Measurements from ENCODE around the gene SLC9A5. TPM values are rescaled to one million over a fixed set of nuclear protein-coding genes. Genes with fewer than 3 reads are reported as not detected.

SLC9A5 gene
- total RNA-seq, 1 donor from 2014 or later: 13.5 TPM

DNA sequence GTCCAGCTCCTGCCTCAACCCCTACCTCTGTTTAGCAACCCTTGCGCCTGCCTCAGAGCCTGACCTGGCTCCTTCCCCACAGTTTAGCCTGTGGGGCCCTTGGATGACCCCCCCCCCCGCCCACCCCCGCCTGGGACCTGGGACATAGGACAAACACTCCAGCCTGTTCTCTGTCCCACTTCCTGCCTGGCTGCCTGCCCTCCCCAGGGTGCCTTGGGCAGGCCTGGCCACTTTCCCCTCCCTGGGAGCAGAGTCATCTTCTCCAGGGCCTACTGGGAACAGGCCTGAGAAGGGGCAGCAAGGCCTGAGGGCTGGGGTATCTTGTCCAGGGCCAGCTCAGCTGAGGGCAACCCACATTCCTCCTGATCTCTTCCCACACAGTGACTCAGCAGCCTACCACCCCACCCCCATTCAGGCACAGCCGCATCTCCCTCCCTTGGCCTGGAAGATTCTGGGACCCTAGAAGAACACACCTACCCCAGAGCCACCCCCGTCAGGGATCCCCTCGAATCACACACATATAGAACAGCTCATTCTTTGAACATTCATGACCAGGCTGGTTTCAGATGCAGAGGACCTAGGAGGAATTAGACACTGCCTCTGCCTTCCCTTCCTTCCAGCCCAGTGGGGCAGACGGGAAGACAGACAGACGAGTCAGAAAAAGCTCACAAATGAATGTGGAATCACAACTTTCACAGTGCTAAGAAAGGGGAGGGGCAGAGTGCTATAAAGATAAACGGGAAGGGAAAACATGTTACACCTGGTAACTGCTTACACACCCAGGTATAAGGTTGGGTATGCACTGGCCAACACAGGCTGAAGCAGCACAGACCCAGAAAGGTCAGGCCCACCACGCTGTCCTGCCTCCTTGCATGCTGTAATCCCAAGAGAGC is 7.5 kb upstream of the SLC9A5 start:
- Histone ChIP-seq H3K4me1 (peaks cover 18 to 32% of the 10 kb centered on the region in 2 donors), H3K9me3 (no peaks in the 10 kb centered on the region), H3K27ac (peak overlapping the region; percentile 87), H3K36me3 (peaks cover 24 to 28% of the 10 kb centered on the region in 2 donors), H3K4me3 (no peak overlapping the region), H3K27me3 (no peaks in the 10 kb centered on the region)
- peak in 1 of 2 donors; percentile 83 for DNase-seq (ENCODE audit: low spot score in 2 of 2)
- intact Hi-C loops (cut with DNase I): loop anchor here (10.0 kb wide), 3 partner anchors 424 to 604 kb away; partner anchors contain the start of genes ACD, C16orf86, CENPT and ENKD1
- TF ChIP-seq, protein P1, sequence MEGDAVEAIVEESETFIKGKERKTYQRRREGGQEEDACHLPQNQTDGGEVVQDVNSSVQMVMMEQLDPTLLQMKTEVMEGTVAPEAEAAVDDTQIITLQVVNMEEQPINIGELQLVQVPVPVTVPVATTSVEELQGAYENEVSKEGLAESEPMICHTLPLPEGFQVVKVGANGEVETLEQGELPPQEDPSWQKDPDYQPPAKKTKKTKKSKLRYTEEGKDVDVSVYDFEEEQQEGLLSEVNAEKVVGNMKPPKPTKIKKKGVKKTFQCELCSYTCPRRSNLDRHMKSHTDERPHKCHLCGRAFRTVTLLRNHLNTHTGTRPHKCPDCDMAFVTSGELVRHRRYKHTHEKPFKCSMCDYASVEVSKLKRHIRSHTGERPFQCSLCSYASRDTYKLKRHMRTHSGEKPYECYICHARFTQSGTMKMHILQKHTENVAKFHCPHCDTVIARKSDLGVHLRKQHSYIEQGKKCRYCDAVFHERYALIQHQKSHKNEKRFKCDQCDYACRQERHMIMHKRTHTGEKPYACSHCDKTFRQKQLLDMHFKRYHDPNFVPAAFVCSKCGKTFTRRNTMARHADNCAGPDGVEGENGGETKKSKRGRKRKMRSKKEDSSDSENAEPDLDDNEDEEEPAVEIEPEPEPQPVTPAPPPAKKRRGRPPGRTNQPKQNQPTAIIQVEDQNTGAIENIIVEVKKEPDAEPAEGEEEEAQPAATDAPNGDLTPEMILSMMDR (IDR thresholded peaks at IDR 0.05): no peak

DNA sequence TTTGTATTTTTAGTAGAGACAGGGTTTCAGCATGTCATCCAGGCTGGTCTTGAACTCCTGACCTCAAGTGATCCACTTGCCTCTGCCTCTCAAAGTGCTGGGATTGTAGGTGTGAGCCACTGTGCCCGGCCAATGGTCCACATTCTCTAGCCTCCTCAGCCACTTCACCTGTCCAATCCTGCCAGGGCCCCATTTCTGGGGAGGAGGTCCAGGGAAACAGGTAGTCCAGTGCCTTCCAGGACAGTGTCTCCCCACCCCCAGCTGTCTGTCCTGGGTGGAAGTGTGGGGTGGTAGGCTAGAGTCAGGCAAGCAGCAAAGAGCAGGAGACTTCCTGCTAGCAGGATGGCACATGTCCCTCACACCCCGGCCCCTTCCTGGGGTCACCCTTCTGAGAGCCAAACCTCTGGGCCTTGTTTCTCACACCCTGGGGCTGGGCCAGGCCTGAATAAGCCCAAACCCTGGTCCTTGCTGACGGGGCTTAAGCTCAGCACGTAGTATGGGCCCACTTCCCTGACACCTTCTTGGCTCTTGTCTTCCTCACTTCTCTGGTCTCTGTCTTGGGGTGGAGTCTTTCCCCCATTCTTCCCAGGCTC is 6.5 kb upstream of the SLC9A5 start:
- no peaks in the 10 kb centered on the region for H3K9me3 ChIP-seq
- no peak for DNase-seq (ENCODE audit: low spot score in 2 of 2)
- H3K4me3 ChIP-seq: no peak overlapping the region
- H3K36me3 ChIP-seq: peaks cover 14 to 19% of the 10 kb centered on the region in 2 donors
- H3K4me1 ChIP-seq: peaks cover 18 to 32% of the 10 kb centered on the region in 2 donors
- H3K27ac ChIP-seq: peak overlapping the region; percentile 87
- no peaks in the 10 kb centered on the region for H3K27me3 ChIP-seq
- intact Hi-C loops (cut with DNase I): loop anchor here (10.0 kb wide), 3 partner anchors 423 to 603 kb away; partner anchors contain the start of genes ACD, C16orf86, CENPT and ENKD1
- TF ChIP-seq, protein P1 (IDR thresholded peaks at IDR 0.05): no peak

DNA sequence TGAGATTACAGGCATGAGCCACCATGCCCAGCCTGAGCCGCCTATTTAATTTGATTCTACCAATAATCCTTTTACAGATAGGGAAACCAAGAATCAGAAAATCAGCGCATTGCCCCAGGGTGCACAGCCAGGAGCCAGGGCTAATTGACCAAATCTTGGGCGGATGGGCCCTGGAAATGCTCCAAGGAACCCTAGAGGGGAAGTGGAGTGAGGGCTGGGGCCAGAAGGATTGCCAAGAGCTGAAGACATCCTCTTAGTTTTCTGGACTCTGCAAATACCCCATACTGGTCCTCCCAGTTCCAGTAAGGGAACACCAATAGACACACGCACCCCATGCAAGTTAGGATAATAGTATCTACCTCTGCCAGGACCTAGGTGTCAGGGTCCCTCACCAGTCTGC is 5.3 kb upstream of the SLC9A5 start:
- H3K27ac ChIP-seq: peak overlapping the region; percentile 82 to 89
- peaks cover 4 to 10% of the 10 kb centered on the region in 2 donors for H3K36me3 ChIP-seq
- intact Hi-C loops (cut with DNase I): loop anchor here (10.0 kb wide), 3 partner anchors 421 to 601 kb away; partner anchors contain the start of genes ACD, C16orf86, CENPT and ENKD1

DNA sequence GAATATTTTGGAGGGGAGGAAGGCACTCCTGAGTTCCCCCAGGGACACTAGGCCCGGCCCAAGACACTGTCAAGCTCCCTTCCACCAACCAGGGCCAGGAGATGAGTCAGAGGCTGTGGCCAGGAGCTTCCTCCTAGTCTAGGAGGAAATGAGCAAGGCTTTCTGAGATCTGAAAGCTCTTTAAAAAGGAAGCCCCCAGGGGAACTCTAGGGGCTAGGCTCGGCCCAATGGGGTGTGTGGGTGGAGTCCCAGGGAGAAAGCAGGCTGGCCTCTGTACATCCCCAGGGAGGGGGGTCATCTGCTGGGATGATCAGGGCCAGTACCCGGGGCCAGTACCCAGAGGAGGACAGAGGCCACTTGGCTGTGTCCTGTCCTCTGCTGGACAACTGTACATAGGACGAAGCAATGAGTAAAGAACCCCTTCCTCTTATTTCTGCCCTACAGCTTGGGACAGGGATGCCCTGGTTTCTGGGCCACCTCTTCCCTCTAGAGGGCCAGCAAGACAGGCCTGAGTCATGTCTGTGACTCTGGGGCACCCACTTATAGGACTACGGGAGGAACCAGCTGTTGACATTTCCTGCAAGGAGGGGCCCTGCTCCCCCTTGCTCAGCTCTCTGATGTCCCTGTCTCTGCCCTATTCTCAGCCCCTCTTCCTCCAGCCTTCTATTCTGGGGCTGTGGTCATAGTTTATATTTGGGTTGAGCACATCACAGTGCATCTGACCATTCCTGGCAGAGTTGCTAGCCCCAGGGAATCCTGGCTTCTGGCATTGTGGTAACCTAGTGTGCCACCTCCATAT is 4.2 kb upstream of the SLC9A5 start:
- Histone ChIP-seq H3K36me3 (no peaks in the 10 kb centered on the region), H3K27me3 (peaks cover 6% of the 10 kb centered on the region), H3K9me3 (no peaks in the 10 kb centered on the region), H3K4me3 (peak overlapping the region in 1 of 2 donors; percentile 69), H3K4me1 (peaks cover 36 to 44% of the 10 kb centered on the region in 2 donors), H3K27ac (peak overlapping the region; percentile 82 to 89)
- TF ChIP-seq, protein P1 (IDR thresholded peaks at IDR 0.05): no peak
- intact Hi-C loops (cut with DNase I): loop anchor here (10.0 kb wide), 3 partner anchors 420 to 600 kb away; partner anchors contain the start of genes ACD, C16orf86, CENPT and ENKD1
- DNase-seq (ENCODE audit: low spot score in 2 of 2): peak; percentile 66 to 89

More for the DNA sequence above, 5.3 kb upstream of the SLC9A5 start:
- peaks cover 27 to 40% of the 10 kb centered on the region in 2 donors for H3K4me1 ChIP-seq
- no peaks in the 10 kb centered on the region for H3K9me3 ChIP-seq
- no peak for DNase-seq (ENCODE audit: low spot score in 2 of 2)
- TF ChIP-seq, protein P1 (IDR thresholded peaks at IDR 0.05): no peak
- no peaks in the 10 kb centered on the region for H3K27me3 ChIP-seq
- no peak overlapping the region for H3K4me3 ChIP-seq

DNA sequence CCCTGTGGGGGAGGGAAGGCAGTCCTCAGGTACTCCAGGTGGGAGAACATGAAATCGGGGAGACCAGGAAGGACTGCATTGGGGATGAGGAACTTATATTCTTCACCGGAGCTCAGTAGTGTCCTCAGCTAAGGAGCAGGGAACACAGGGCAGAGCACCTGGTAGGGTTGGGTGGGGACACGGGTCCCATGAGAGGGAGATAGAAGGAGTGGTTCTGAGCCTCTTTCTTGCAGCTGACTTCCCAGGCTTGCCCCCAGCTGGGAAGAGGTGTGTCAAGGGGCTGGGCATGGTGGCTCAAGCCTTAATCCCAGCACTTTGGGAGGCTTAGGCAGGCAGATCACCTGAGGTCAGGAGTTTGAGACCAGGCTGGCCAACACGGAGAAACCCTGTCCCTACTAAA is 3.6 kb upstream of the SLC9A5 start:
- H3K4me3 ChIP-seq: peak overlapping the region; percentile 65 to 69

More for the DNA sequence above, 3.6 kb upstream of the SLC9A5 start:
- TF ChIP-seq, protein P1 (IDR thresholded peaks at IDR 0.05): no peak
- Histone ChIP-seq H3K27me3 (peaks cover 6% of the 10 kb centered on the region), H3K9me3 (no peaks in the 10 kb centered on the region), H3K27ac (peak overlapping the region; percentile 82 to 89), H3K36me3 (no peaks in the 10 kb centered on the region), H3K4me1 (peaks cover 36 to 44% of the 10 kb centered on the region in 2 donors)
- intact Hi-C loops (cut with DNase I): loop anchor here (10.0 kb wide), 3 partner anchors 420 to 600 kb away; partner anchors contain the start of genes ACD, C16orf86, CENPT and ENKD1
- no peak for DNase-seq (ENCODE audit: low spot score in 2 of 2)
